Cardiac muscle cell (in vitro differentiated cells and primary cell): ENCODE results near the gene SFI1. TPM values are rescaled to one million over a fixed set of nuclear protein-coding genes. Genes with fewer than 3 reads are reported as not detected.

Source experiments
- DNase-seq, 2 donors: peaks; one replicate each; pipeline versions ENCODE4 v3.0.0 to v3.0.0-alpha.2; 2010 to 2017; ENCODE audit warnings: low read depth in 1 of 2, low spot score in 1 of 2
- H3K27ac ChIP-seq: fragments of 200-600 bp; sonication (generic); 2 replicates; pipeline ENCODE4 v1.5.1; 2016
- H3K27me3 ChIP-seq: fragments of 200-600 bp; sonication (generic); 2 replicates; pipeline ENCODE4 v1.6.0; 2016; ENCODE audit warnings: control low read depth
- H3K36me3 ChIP-seq: fragments of 200-600 bp; sonication (generic); 2 replicates; pipeline ENCODE4 v1.5.1; 2016; ENCODE audit warnings: control low read depth
- H3K4me1 ChIP-seq: fragments of 200-600 bp; sonication (generic); 2 replicates; pipeline ENCODE4 v1.8.1; 2017; ENCODE audit warnings: low read depth, mild to moderate bottlenecking, mixed run types
- H3K4me3 ChIP-seq: fragments of 200-600 bp; sonication (generic); 2 replicates; pipeline ENCODE4 v1.5.1; 2016; ENCODE audit warnings: mild to moderate bottlenecking
- H3K9me3 ChIP-seq: fragments of 200-600 bp; sonication (generic); 2 replicates; pipeline ENCODE4 v1.5.1; 2017; ENCODE audit warnings: low read depth, mild to moderate bottlenecking, control low read depth
- polyA plus RNA-seq: library from polyadenylated mRNA; unstranded; fragments of >200 nt; fragmentation: Nextera tagmentation; extraction: Ambion mirVana; gene quantifications from 2 replicates; pipeline ENCODE4 v1.2.1, GENCODE V29; 2016
- total RNA-seq: library from RNA; depleted of rRNA; stranded (reverse); fragments of >200 nt; gene quantifications from 2 replicates; pipeline ENCODE4 v1.2.3, GENCODE V29; 2016
- TF ChIP-seq, protein P1 (sequence below): IDR thresholded peaks from 2 replicates; pipeline ENCODE4 v1.5.1; 2012; ENCODE audit warnings: low read depth, mild to moderate bottlenecking, low read length

The SFI1 gene
- total and polyA plus RNA-seq, 2 experiments from 2014 or later: 13.6 to 23.8 TPM

DNA sequence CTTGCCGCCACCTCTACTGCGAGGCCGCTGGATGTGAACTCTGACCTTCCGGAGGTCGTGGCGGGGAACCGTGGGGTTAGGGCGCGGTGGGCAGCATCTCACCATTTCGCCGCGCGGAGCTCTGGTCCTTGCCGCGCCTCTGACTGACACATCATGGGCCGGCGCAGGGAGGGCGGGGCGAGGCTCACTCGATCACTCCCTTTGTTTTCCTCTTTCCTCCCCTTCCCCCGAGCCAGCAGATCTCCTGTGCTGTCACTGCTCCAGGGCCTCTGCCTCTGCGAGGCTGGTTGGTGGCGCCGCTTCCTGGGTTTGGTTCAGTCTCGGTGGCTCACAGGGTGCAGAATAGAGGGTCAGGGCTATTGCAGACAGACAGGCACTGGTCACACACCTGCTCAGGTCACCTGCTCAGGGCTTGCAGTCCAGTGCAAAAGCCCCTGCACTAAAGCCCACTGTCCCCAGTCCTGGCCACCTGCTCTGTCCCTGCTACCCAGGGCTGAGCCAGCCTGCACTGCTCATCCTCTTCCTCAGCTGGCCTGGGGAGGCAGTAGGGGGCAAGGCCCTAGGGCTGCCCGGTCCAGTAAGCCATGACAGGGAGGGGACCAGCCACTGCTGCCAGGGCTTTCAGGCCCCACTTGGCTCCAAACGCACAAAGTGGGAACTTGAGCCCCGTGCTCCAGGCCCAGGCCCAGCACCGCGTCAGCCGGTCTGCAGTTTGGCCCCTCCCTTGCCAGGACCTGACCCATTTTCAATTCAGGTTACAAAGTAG, 129.5 kb downstream of the SFI1 start:
- TF ChIP-seq, protein P1, sequence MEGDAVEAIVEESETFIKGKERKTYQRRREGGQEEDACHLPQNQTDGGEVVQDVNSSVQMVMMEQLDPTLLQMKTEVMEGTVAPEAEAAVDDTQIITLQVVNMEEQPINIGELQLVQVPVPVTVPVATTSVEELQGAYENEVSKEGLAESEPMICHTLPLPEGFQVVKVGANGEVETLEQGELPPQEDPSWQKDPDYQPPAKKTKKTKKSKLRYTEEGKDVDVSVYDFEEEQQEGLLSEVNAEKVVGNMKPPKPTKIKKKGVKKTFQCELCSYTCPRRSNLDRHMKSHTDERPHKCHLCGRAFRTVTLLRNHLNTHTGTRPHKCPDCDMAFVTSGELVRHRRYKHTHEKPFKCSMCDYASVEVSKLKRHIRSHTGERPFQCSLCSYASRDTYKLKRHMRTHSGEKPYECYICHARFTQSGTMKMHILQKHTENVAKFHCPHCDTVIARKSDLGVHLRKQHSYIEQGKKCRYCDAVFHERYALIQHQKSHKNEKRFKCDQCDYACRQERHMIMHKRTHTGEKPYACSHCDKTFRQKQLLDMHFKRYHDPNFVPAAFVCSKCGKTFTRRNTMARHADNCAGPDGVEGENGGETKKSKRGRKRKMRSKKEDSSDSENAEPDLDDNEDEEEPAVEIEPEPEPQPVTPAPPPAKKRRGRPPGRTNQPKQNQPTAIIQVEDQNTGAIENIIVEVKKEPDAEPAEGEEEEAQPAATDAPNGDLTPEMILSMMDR: no peak

DNA sequence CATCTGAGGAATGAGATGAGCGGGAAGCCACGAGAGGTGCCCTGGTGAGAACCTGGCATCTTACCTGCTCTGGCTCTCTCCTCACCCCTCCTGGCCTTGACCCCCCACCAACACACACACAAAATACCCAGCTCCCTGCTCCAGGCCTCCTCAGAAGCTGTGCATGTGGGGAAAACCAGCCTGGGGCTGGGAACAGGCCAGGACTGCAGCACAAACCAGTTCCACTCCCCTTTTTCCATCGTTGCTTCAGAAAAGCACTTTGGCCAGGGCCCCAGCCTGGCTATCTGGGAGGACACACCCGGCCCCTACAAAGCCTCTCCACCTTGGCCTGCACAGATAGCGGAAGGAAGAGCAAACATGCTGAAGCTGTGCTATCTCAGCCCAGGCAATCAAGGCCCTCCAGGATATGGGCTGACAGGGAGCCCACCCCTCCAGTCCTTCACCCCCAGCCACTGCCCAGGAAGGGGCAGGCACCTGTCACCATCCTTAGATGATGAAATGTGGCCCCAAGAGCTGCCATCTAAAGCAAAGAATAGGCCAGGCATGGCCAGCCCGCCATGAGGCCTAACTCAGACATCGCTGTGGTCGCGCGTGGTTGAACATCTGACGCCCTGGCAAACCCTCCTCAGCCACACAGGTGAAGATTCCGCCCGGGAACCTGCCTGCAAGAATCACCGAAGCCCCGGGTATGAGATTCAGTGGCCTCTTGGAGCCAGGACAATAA, 130.3 kb downstream of the SFI1 start:
- peak in 1 of 2 donors; percentile 45 for DNase-seq
- H3K9me3 ChIP-seq: no peaks in the 10 kb centered on the region
- TF ChIP-seq, protein P1: no peak
- no peak overlapping the region for H3K27ac ChIP-seq
- H3K36me3 ChIP-seq: no peaks in the 10 kb centered on the region
- H3K27me3 ChIP-seq: no peaks in the 10 kb centered on the region
- no peak overlapping the region for H3K4me3 ChIP-seq
- peaks cover 8% of the 10 kb centered on the region for H3K4me1 ChIP-seq

More for the DNA sequence above, 129.5 kb downstream of the SFI1 start:
- peaks cover 2% of the 10 kb centered on the region for H3K36me3 ChIP-seq
- DNase-seq: peak; percentile 45 to 56
- H3K4me3 ChIP-seq: no peak overlapping the region
- H3K4me1 ChIP-seq: peaks cover 8% of the 10 kb centered on the region
- no peaks in the 10 kb centered on the region for H3K9me3 ChIP-seq
- no peaks in the 10 kb centered on the region for H3K27me3 ChIP-seq
- no peak overlapping the region for H3K27ac ChIP-seq

DNA sequence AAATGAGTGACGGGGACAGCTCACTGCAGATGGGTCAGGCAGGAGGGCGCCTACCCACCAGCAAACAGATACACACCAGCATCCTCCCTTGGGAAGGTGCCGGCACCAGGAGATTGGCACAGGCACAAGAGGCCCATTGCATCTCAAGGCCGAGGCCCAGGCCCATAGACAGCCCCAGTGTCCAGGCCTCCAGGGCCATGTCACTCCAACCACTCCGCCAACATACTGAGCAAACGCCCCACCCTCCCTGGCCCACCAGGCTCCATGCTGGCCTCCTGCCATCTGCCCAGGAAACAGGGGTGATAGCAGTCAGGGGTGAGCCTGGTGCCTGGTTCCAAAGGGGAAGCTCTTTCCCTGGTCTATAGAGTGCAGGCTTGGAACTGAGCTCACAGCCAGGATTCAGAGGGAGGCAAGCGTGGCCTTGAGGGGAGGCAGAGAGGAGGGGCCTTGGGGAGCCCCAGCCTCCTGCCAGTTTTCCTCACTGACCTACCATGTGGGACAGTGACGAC, 130.9 kb downstream of the SFI1 start:
- TF ChIP-seq, protein P1: no peak
- DNase-seq: no peak
- H3K27ac ChIP-seq: no peak overlapping the region
- H3K4me1 ChIP-seq: peaks cover 8% of the 10 kb centered on the region
- H3K27me3 ChIP-seq: no peaks in the 10 kb centered on the region
- no peaks in the 10 kb centered on the region for H3K9me3 ChIP-seq
- no peak overlapping the region for H3K4me3 ChIP-seq
- H3K36me3 ChIP-seq: no peaks in the 10 kb centered on the region

DNA sequence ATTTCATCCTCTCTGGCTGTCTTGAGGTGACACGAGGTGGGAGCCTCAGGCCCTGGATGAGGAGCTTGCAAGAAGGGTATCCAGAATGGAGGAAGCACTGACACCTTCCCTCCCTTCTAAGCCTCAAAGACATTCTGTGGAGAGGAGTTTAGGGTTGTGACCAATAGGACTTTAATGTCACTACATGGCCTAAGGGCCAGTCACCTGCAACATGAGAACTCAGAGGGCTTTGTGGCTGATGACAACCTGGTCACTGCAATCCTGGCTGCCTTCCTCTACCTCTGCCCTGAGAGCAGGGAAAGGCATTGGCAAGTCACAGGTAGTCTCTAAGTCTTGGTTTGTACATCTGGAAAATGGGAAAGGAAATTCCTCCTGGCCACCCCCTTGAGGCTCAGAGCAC, 132.0 kb downstream of the SFI1 start:
- H3K36me3 ChIP-seq: no peaks in the 10 kb centered on the region
- H3K9me3 ChIP-seq: no peaks in the 10 kb centered on the region
- H3K4me1 ChIP-seq: peaks cover 8% of the 10 kb centered on the region
- TF ChIP-seq, protein P1: no peak
- H3K27me3 ChIP-seq: no peaks in the 10 kb centered on the region
- no peak overlapping the region for H3K4me3 ChIP-seq
- no peak overlapping the region for H3K27ac ChIP-seq
- DNase-seq: no peak

DNA sequence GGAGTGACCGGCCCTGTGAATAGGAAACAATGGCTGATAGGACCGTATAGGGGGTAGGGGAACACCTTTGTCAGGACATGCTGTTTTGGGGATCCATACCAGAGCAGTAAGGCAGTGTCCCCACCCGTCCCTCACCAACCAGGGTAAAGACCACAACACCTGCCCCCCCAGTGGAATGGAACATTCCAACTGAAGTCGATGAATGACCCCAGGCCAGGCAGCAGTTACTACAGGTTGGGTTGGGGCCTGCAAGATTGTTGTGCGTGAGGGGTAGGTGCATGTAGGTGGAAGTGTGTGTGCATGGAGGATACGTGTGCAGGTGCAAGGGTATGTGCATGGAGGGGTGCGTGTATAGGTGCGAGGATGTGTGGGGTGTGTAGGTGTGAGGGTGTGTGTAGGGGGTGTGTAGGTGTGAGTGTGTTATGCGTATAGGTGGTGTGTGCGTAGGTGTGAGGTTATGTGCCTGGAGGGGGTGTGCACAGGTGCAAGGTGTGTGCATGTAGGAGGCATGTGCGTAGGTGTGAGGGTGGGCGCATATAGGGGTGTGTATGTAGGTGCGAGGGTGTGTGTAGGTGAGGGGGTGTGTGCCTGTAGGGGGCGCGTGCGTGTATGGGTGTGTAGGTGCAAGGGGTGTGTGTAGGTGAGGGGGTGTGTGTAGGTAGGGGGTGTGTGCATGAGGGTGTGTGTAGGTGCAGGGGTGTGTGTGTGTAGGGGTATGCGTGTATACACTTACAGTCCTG, 132.8 kb downstream of the SFI1 start:
- Histone ChIP-seq H3K27me3 (no peaks in the 10 kb centered on the region), H3K4me1 (peaks cover 8% of the 10 kb centered on the region), H3K27ac (no peak overlapping the region), H3K4me3 (no peak overlapping the region), H3K9me3 (no peaks in the 10 kb centered on the region), H3K36me3 (no peaks in the 10 kb centered on the region)
- DNase-seq: no peak
- TF ChIP-seq, protein P1: no peak
